ENCODE results near the gene GLRX.
"Not testable (repeated sequence)": the region's sequence is repeated elsewhere in the genome, so short reads cannot be mapped to it uniquely, and the experiment has no call there.

The GLRX gene

GRCh38 chr5:95851141-95851540, 28.6 kb upstream of the GLRX start:
- not testable (repeated sequence) for DNase-seq

GRCh38 chr5:95850391-95850894, 27.9 kb upstream of the GLRX start:
- peak; percentile 23 for DNase-seq

GRCh38 chr5:95848701-95849100, 26.2 kb upstream of the GLRX start:
- DNase-seq = no peak

GRCh38 chr5:95847261-95847592, 24.7 kb upstream of the GLRX start:
- no peak for DNase-seq

- peak; percentile 46 for DNase-seq
These were observed 24.2 kb upstream of the GLRX start for GRCh38 chr5:95846554-95847260.

GRCh38 chr5:95845391-95845790, 22.9 kb upstream of the GLRX start:
- no peak for DNase-seq

- DNase-seq = no peak
These were observed 21.3 kb upstream of the GLRX start for GRCh38 chr5:95843733-95844223.

GRCh38 chr5:95842854-95843544, 20.5 kb upstream of the GLRX start:
- DNase-seq = peak; percentile 69

- no peak for DNase-seq
These were observed 19.6 kb upstream of the GLRX start for GRCh38 chr5:95841914-95842812.

- no peak for DNase-seq
These were observed 18.6 kb upstream of the GLRX start for GRCh38 chr5:95840956-95841705.

- no peak for DNase-seq
These were observed 17.1 kb upstream of the GLRX start for GRCh38 chr5:95839658-95840057.

- no peak for DNase-seq
These were observed 16.0 kb upstream of the GLRX start for GRCh38 chr5:95838556-95838955.

GRCh38 chr5:95838001-95838520, 15.5 kb upstream of the GLRX start:
- DNase-seq = no peak

- DNase-seq = no peak
These were observed 15.0 kb upstream of the GLRX start for GRCh38 chr5:95837492-95837891.

- DNase-seq = not testable (repeated sequence)
These were observed 14.4 kb upstream of the GLRX start for GRCh38 chr5:95836971-95837370.

- DNase-seq = no peak
These were observed 14.0 kb upstream of the GLRX start for GRCh38 chr5:95836544-95836943.

GRCh38 chr5:95835682-95836385, 13.3 kb upstream of the GLRX start:
- no peak for DNase-seq

- DNase-seq = no peak
These were observed 10.1 kb upstream of the GLRX start for GRCh38 chr5:95832664-95833063.

- DNase-seq = no peak
These were observed 7.7 kb upstream of the GLRX start for GRCh38 chr5:95830226-95830625.

- DNase-seq = no peak
These were observed 5.3 kb upstream of the GLRX start for GRCh38 chr5:95827892-95828246.
